Natural killer cell (primary cell): ENCODE measurements around the gene CPLX4. TPM values are rescaled to one million over a fixed set of nuclear protein-coding genes. Genes with fewer than 3 reads are reported as not detected.

ENCODE experiments used
- ATAC-seq, 3 donors: fragments of 150-1000 bp in 2 of 3; fragments of 200-7000 bp in 1 of 3; cut with Tn5 transposase; 1 replicate in 1 of 3; 2 replicates in 2 of 3; pipeline ENCODE4 v1.10.0; 2021; ENCODE audit warnings: mild to moderate bottlenecking in 2 of 3, moderate library complexity in 2 of 3
- DNase-seq, 2 donors: peaks; one replicate each; pipeline versions ENCODE4 v3.0.0 to v3.0.0-alpha.2; 2013 to 2021; ENCODE audit warnings: mixed read lengths in 1 of 2
- H3K27ac ChIP-seq: one replicate; pipeline ENCODE4 v1.5.1; 2013; ENCODE audit warnings: mild to moderate bottlenecking, low read length
- H3K27me3 ChIP-seq: one replicate; pipeline ENCODE4 v1.6.1; 2013; ENCODE audit warnings: low read length; ENCODE audit not compliant: control insufficient read depth, insufficient read depth
- H3K36me3 ChIP-seq: one replicate; pipeline ENCODE4 v1.6.1; 2013; ENCODE audit warnings: low read length; ENCODE audit not compliant: control insufficient read depth, insufficient read depth
- H3K4me1 ChIP-seq: one replicate; pipeline ENCODE4 v1.6.1; 2013; ENCODE audit warnings: low read length; ENCODE audit not compliant: control insufficient read depth, insufficient read depth
- H3K4me3 ChIP-seq: one replicate; pipeline ENCODE4 v1.5.1; 2013; ENCODE audit warnings: low read length
- H3K9me3 ChIP-seq: one replicate; pipeline ENCODE4 v1.6.1; 2013; ENCODE audit warnings: low read length; ENCODE audit not compliant: control insufficient read depth, insufficient read depth
- H3K27ac Mint-ChIP-seq, 2 donors: one replicate each; pipeline ENCODE4 v1.8.0; 2022; ENCODE audit warnings: mild to moderate bottlenecking in 2 of 2, mixed read lengths in 2 of 2, moderate library complexity in 1 of 2
- H3K27me3 Mint-ChIP-seq, 2 donors: one replicate each; pipeline ENCODE4 v1.8.0; 2022; ENCODE audit warnings: low read depth in 2 of 2, mixed read lengths in 2 of 2
- H3K36me3 Mint-ChIP-seq: one replicate; pipeline ENCODE4 v1.8.0; 2022; ENCODE audit warnings: mixed read lengths
- H3K4me1 Mint-ChIP-seq, 2 donors: one replicate each; pipeline ENCODE4 v1.8.0; 2022; ENCODE audit warnings: mixed read lengths in 2 of 2
- H3K4me3 Mint-ChIP-seq: one replicate; pipeline ENCODE4 v1.8.0; 2022; ENCODE audit warnings: mild to moderate bottlenecking, moderate library complexity, mixed read lengths
- H3K9me3 Mint-ChIP-seq, 2 donors: one replicate each; pipeline ENCODE4 v1.8.0; 2022; ENCODE audit warnings: mixed read lengths in 2 of 2
- WGBS: methylation state at CpG from one replicate; pipeline ENCODE4 v1.1.7; 2013; ENCODE audit warnings: missing lambda C conversion rate; ENCODE audit not compliant: insufficient coverage; 5-methylcytosine and 5-hydroxymethylcytosine counted together
- intact Hi-C: fragments of 100-400 bp; cut with micrococcal nuclease; formaldehyde crosslinking; loops from one replicate; pipeline ENCODE4 v1.14.2; 2022
- total RNA-seq, 4 donors: library from RNA; stranded (reverse); fragments of 120-200 nt in 1 of 4; gene quantifications; one replicate each; pipeline versions ENCODE4 v1.2.3 to v1.2.4, GENCODE V29; 2013 to 2022
- TF ChIP-seq, protein P1 (sequence below): fragments of 200-600 bp; IDR thresholded peaks from one replicate; pipeline ENCODE4 v1.8.0; 2022; ENCODE audit warnings: antibody characterized with exemption

CPLX4 gene
- total RNA-seq, 3 donors from 2014 or later (not counting 1 experiment from before 2014, with no cell fraction given), result not detected

DNA sequence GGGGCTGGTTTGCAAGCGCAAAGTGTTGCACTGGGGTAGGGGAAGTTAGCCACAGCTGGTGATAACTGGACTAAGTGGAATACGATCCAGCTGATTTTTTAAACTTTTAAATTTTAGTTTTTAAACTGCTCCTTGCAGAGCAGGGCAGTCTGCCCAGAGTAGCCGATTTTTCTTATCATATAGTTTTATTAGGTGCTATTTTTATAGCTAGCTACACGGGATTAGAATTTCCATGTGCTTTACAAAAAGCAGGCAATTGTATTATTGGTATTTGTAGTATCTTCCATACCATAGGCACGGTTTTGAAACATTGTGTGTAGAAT lies 9.6 kb downstream of the CPLX4 start:
- peaks cover 20 to 52% of the 10 kb centered on the region in 2 donors for H3K27me3 Mint-ChIP-seq
- no peak overlapping the region for H3K4me3 Mint-ChIP-seq
- 0% methylated on average over 2 of the region's 5 CpGs for WGBS

DNA sequence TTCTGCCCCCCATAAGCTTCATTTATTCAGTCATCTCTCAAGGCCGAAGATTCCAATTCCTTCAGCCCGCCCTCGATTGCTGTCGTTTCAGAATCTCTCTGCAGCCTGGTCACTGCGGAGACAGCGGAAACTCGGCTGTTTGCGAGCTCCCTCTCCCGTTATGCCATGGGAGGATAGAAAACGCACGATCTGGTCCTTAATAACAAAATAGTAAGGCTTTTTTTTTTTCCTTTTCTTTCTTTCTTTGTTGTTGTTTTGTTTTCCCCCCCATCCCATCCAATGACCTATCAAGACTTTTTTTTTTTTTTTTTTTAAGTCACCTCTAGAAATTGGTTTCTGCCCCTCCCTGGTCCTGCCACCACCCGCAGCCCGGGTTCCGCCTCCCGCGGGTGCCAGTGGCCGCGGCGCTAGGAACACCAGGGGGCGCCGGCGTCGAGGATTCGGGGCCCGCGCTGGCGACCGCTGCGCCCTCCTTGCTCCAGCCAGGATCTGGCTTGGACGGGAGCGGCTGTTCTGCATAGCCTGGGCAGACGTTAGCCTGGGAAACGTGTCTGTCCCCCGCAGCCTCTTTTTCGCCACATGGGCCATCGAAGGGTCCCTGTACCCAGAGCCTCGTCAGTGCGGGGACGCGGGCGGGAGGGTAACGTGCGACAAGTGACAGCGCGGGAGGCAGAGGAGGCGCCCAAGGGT lies 10.1 kb downstream of the CPLX4 start:
- H3K27me3 ChIP-seq, result peaks cover 12% of the 10 kb centered on the region
- intact Hi-C loops, result loop anchor here (5.0 kb wide), 2 partner anchors 94 to 1239 kb away; no protein-coding TSS in a partner anchor
- Mint-ChIP-seq H3K4me3 (peak overlapping the region; percentile 35), H3K9me3 (no peaks in the 10 kb centered on the region), H3K4me1 (no peaks in the 10 kb centered on the region), H3K27ac (no peak overlapping the region), H3K27me3 (peaks cover 20 to 49% of the 10 kb centered on the region in 2 donors), H3K36me3 (no peaks in the 10 kb centered on the region)
- no peak overlapping the region for H3K4me3 ChIP-seq
- H3K4me1 ChIP-seq, result peaks cover 5% of the 10 kb centered on the region
- DNase-seq (peak; percentile 40 to 73), ATAC-seq (peak; percentile 66 to 91 (median 68))
- TF ChIP-seq, protein P1, sequence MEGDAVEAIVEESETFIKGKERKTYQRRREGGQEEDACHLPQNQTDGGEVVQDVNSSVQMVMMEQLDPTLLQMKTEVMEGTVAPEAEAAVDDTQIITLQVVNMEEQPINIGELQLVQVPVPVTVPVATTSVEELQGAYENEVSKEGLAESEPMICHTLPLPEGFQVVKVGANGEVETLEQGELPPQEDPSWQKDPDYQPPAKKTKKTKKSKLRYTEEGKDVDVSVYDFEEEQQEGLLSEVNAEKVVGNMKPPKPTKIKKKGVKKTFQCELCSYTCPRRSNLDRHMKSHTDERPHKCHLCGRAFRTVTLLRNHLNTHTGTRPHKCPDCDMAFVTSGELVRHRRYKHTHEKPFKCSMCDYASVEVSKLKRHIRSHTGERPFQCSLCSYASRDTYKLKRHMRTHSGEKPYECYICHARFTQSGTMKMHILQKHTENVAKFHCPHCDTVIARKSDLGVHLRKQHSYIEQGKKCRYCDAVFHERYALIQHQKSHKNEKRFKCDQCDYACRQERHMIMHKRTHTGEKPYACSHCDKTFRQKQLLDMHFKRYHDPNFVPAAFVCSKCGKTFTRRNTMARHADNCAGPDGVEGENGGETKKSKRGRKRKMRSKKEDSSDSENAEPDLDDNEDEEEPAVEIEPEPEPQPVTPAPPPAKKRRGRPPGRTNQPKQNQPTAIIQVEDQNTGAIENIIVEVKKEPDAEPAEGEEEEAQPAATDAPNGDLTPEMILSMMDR, result peak; percentile 61
- no peak overlapping the region for H3K27ac ChIP-seq
- no peaks in the 10 kb centered on the region for H3K36me3 ChIP-seq
- H3K9me3 ChIP-seq, result no peaks in the 10 kb centered on the region
- WGBS, result 3% methylated on average over 43 of the region's 46 CpGs

More for the DNA sequence above, 9.6 kb downstream of the CPLX4 start:
- no peak overlapping the region for H3K27ac ChIP-seq
- peaks cover 5% of the 10 kb centered on the region for H3K4me1 ChIP-seq
- Mint-ChIP-seq H3K4me1 (no peaks in the 10 kb centered on the region), H3K27ac (no peak overlapping the region), H3K9me3 (no peaks in the 10 kb centered on the region), H3K36me3 (no peaks in the 10 kb centered on the region)
- H3K36me3 ChIP-seq, result no peaks in the 10 kb centered on the region
- intact Hi-C loops, result loop anchor here (5.0 kb wide), 2 partner anchors 93 to 1238 kb away; no protein-coding TSS in a partner anchor
- peaks cover 12% of the 10 kb centered on the region for H3K27me3 ChIP-seq
- no peak overlapping the region for H3K4me3 ChIP-seq
- H3K9me3 ChIP-seq, result no peaks in the 10 kb centered on the region
- ATAC-seq, result no peak
- TF ChIP-seq, protein P1, result no peak
- DNase-seq, result no peak

- Mint-ChIP-seq H3K4me1 (no peaks in the 10 kb centered on the region), H3K4me3 (no peak overlapping the region), H3K27me3 (peaks cover 26 to 35% of the 10 kb centered on the region in 2 donors), H3K27ac (no peak overlapping the region), H3K9me3 (no peaks in the 10 kb centered on the region), H3K36me3 (no peaks in the 10 kb centered on the region)
- no peaks in the 10 kb centered on the region for H3K36me3 ChIP-seq
- H3K4me3 ChIP-seq, result no peak overlapping the region
- H3K27ac ChIP-seq, result no peak overlapping the region
- peaks cover 5% of the 10 kb centered on the region for H3K4me1 ChIP-seq
- ATAC-seq (no peak), DNase-seq (no peak)
- TF ChIP-seq, protein P1, result no peak
- H3K27me3 ChIP-seq, result peaks cover 12% of the 10 kb centered on the region
- 94% methylated on average over 5 of the region's 6 CpGs for WGBS
- intact Hi-C loops, result loop anchor here (5.0 kb wide), 2 partner anchors 96 to 1241 kb away; no protein-coding TSS in a partner anchor
- H3K9me3 ChIP-seq, result no peaks in the 10 kb centered on the region
These were observed 11.8 kb downstream of the CPLX4 start for GRCh38 chr18:59306640-59307039.
